A549 (cell line): ENCODE results near the gene KRTDAP.

Experiments
- POLR2A ChIP-seq: IDR thresholded peaks from 2 replicates; pipeline ENCODE4 v1.6.1; 2012; ENCODE audit warnings: mild to moderate bottlenecking, low read length
- TF ChIP-seq, protein P1 (sequence below): fragments of 450-650 bp; IDR thresholded peaks from 2 replicates; pipeline ENCODE4 v1.6.1; 2014; ENCODE audit warnings: antibody characterized with exemption

DNA sequence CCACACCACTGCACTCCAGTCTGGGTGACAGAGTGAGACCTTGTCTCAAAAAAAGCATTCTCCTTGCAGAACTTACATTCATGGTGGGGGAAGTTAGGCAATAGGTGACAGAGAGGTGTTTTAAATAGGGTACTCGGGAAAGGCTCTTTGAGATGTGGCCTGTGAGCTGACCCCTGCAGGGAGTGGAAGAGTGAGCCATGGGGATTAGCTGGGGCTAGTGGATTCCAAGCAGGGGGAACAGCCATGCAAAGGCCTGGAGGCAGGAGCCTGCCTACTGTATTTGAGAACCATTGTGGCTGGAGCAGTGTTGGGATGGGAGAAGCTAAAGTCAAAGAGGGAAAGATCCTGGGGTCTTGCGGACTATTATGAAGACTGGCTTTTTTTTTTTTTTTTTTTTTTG is 27.1 kb upstream of the KRTDAP start:
- TF ChIP-seq POLR2A, result no peak
- TF ChIP-seq, protein P1, sequence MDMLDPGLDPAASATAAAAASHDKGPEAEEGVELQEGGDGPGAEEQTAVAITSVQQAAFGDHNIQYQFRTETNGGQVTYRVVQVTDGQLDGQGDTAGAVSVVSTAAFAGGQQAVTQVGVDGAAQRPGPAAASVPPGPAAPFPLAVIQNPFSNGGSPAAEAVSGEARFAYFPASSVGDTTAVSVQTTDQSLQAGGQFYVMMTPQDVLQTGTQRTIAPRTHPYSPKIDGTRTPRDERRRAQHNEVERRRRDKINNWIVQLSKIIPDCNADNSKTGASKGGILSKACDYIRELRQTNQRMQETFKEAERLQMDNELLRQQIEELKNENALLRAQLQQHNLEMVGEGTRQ, result no peak
